ENCODE measurements around the gene TRIM31.

DNA sequence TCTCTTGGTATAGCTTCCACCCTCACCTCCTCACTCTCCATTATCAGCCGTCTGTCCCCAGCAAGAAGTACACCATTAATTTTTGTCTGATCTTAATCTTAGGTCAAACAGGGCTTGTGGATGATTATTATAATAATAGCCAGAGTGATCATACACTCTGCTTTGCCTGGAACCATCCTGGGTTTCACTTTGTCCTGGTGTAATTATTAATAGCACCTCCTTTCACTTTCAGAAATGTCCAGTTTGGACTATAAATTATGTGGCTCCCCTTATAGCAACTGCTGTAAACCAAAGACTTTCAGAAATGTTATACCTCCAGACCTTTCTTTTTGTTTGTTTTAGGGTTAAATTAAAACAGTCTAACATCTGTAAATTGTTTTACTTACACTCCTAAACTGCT lies 951 bp upstream of the TRIM31 start:
- TF ChIP-seq, protein P1, sequence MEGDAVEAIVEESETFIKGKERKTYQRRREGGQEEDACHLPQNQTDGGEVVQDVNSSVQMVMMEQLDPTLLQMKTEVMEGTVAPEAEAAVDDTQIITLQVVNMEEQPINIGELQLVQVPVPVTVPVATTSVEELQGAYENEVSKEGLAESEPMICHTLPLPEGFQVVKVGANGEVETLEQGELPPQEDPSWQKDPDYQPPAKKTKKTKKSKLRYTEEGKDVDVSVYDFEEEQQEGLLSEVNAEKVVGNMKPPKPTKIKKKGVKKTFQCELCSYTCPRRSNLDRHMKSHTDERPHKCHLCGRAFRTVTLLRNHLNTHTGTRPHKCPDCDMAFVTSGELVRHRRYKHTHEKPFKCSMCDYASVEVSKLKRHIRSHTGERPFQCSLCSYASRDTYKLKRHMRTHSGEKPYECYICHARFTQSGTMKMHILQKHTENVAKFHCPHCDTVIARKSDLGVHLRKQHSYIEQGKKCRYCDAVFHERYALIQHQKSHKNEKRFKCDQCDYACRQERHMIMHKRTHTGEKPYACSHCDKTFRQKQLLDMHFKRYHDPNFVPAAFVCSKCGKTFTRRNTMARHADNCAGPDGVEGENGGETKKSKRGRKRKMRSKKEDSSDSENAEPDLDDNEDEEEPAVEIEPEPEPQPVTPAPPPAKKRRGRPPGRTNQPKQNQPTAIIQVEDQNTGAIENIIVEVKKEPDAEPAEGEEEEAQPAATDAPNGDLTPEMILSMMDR (conservative IDR thresholded peaks at IDR 0.05 in 1 of 2, IDR thresholded peaks at IDR 0.05 in 1 of 2; ENCODE audit: low read depth in 1 of 2, low read length in 2 of 2): no peak
- TF ChIP-seq EZH2 (IDR thresholded peaks at IDR 0.05; ENCODE audit: low read length, missing control alignments): no peak

Measured in fibroblast of lung (primary cell).